Inflammatory macrophage treated with lipopolysaccharide for 1 hour (primary cell): ENCODE measurements around the gene SPNS2.
"Not testable (repeated sequence)": the region's sequence is repeated elsewhere in the genome, so short reads cannot be mapped to it uniquely, and the experiment has no call there.

ENCODE experiments used
- DNase-seq, 2 donors: peaks; one replicate each; pipeline ENCODE4 v3.0.0-alpha.2; 2020 to 2022

SPNS2 gene

GRCh38 chr17:4574448-4575045 is 75.9 kb downstream of the SPNS2 start:
- DNase-seq, result peak; percentile 24 to 32

- no peak for DNase-seq
Observed at GRCh38 chr17:4576161-4576558, 77.5 kb downstream of the SPNS2 start.

- DNase-seq, result no peak
Observed at GRCh38 chr17:4576729-4577322, 78.1 kb downstream of the SPNS2 start.

- DNase-seq, result no peak
Observed at GRCh38 chr17:4577386-4577993, 78.8 kb downstream of the SPNS2 start.

- not testable (repeated sequence) for DNase-seq
Observed at GRCh38 chr17:4578349-4578748, 79.7 kb downstream of the SPNS2 start.

GRCh38 chr17:4579678-4580077 is 81.0 kb downstream of the SPNS2 start:
- no peak for DNase-seq

- no peak for DNase-seq
Observed at GRCh38 chr17:4580291-4580690, 81.6 kb downstream of the SPNS2 start.

- DNase-seq, result no peak
Observed at GRCh38 chr17:4582101-4582501, 83.4 kb downstream of the SPNS2 start.

GRCh38 chr17:4582691-4583090 is 84.0 kb downstream of the SPNS2 start:
- no peak for DNase-seq

- no peak for DNase-seq
Observed at GRCh38 chr17:4583206-4583605, 84.5 kb downstream of the SPNS2 start.

- no peak for DNase-seq
Observed at GRCh38 chr17:4583782-4584100, 85.1 kb downstream of the SPNS2 start.

- DNase-seq, result no peak
Observed at GRCh38 chr17:4584101-4584916, 85.6 kb downstream of the SPNS2 start, which contains the start of gene SMTNL2. Gene SMTNL2, plus strand, starts transcription at chr17:4584529. Its CDS starts 77 bp downstream, at chr17:4584606.

GRCh38 chr17:4584917-4585637 is 86.4 kb downstream of the SPNS2 start:
- no peak for DNase-seq

GRCh38 chr17:4585638-4585994 is 86.9 kb downstream of the SPNS2 start:
- no peak for DNase-seq

- no peak for DNase-seq
Observed at GRCh38 chr17:4586043-4586442, 87.4 kb downstream of the SPNS2 start.

GRCh38 chr17:4587195-4587594 is 88.5 kb downstream of the SPNS2 start:
- DNase-seq, result no peak

- DNase-seq, result no peak
Observed at GRCh38 chr17:4587803-4588202, 89.1 kb downstream of the SPNS2 start.

- DNase-seq, result no peak
Observed at GRCh38 chr17:4588391-4588790, 89.7 kb downstream of the SPNS2 start.
